IPS DF 6.9 (cell line): Measurements from ENCODE around the gene PRR5.

Experiments
- DNase-seq: peaks from one replicate; pipeline ENCODE4 v3.0.0-alpha.2; 2013; ENCODE audit warnings: low read depth, low spot score
- H3K27ac ChIP-seq: one replicate; pipeline ENCODE4 v1.5.1; 2013; ENCODE audit warnings: low read length, control low read depth
- H3K27me3 ChIP-seq: 2 replicates; pipeline ENCODE4 v1.6.1; 2013; ENCODE audit warnings: mild to moderate bottlenecking, low read length; ENCODE audit not compliant: control insufficient read depth, insufficient read depth
- H3K36me3 ChIP-seq: 2 replicates; pipeline ENCODE4 v1.6.1; 2013; ENCODE audit warnings: low read length; ENCODE audit not compliant: control insufficient read depth, insufficient read depth
- H3K4me1 ChIP-seq: 2 replicates; pipeline ENCODE4 v1.6.1; 2013; ENCODE audit warnings: low read length; ENCODE audit not compliant: control insufficient read depth, insufficient read depth
- H3K4me3 ChIP-seq: 2 replicates; pipeline ENCODE4 v1.5.1; 2013; ENCODE audit warnings: mild to moderate bottlenecking, low read length
- H3K9me3 ChIP-seq: 2 replicates; pipeline ENCODE4 v1.6.1; 2013; ENCODE audit warnings: low read length, inconsistent platforms; ENCODE audit not compliant: control insufficient read depth, insufficient read depth
- WGBS: extraction: QIAGEN DNeasy Blood & Tissue Kit; methylation state at CpG from one replicate; pipeline ENCODE4 v1.1.7; 2013; ENCODE audit warnings: mixed read lengths, missing lambda C conversion rate; ENCODE audit not compliant: insufficient read length, insufficient coverage; 5-methylcytosine and 5-hydroxymethylcytosine counted together

Gene PRR5

GRCh38 chr22:44693145-44693544 lies 8.9 kb upstream of the PRR5 start:
- Histone ChIP-seq H3K4me3 (no peak overlapping the region), H3K27me3 (no peaks in the 10 kb centered on the region), H3K27ac (no peak overlapping the region), H3K4me1 (no peaks in the 10 kb centered on the region), H3K36me3 (no peaks in the 10 kb centered on the region), H3K9me3 (no peaks in the 10 kb centered on the region)
- no peak for DNase-seq
- WGBS = no CpG with 5 or more reads among the region's 4 CpGs

GRCh38 chr22:44693756-44694155 lies 8.2 kb upstream of the PRR5 start:
- Histone ChIP-seq H3K4me1 (no peaks in the 10 kb centered on the region), H3K36me3 (no peaks in the 10 kb centered on the region), H3K27me3 (no peaks in the 10 kb centered on the region), H3K4me3 (no peak overlapping the region), H3K27ac (no peak overlapping the region), H3K9me3 (no peaks in the 10 kb centered on the region)
- WGBS = no CpG with 5 or more reads among the region's 9 CpGs
- no peak for DNase-seq

GRCh38 chr22:44697423-44698141 lies 4.4 kb upstream of the PRR5 start:
- Histone ChIP-seq H3K9me3 (no peaks in the 10 kb centered on the region), H3K4me1 (peaks cover 2% of the 10 kb centered on the region), H3K36me3 (no peaks in the 10 kb centered on the region; the same call in 1 of the 2 replicates), H3K27me3 (peaks cover 6% of the 10 kb centered on the region; the same call in 1 of the 2 replicates), H3K4me3 (no peak overlapping the region), H3K27ac (no peak overlapping the region)
- no CpG with 5 or more reads among the region's 22 CpGs for WGBS
- no peak for DNase-seq

- no CpG with 5 or more reads among the region's 23 CpGs for WGBS
- no peak overlapping the region for H3K27ac ChIP-seq
- no peaks in the 10 kb centered on the region for H3K9me3 ChIP-seq
- H3K4me1 ChIP-seq = peaks cover 4% of the 10 kb centered on the region
- DNase-seq = no peak
- H3K27me3 ChIP-seq = peaks cover 12% of the 10 kb centered on the region; the same call in 1 of the 2 replicates
- H3K36me3 ChIP-seq = no peaks in the 10 kb centered on the region; the same call in 1 of the 2 replicates
- H3K4me3 ChIP-seq = no peak overlapping the region
Measured at GRCh38 chr22:44698531-44699421, 3.2 kb upstream of the PRR5 start.

GRCh38 chr22:44700456-44700855 lies 1.5 kb upstream of the PRR5 start:
- no peaks in the 10 kb centered on the region; the same call in 1 of the 2 replicates for H3K36me3 ChIP-seq
- H3K9me3 ChIP-seq = no peaks in the 10 kb centered on the region
- H3K4me3 ChIP-seq = no peak overlapping the region
- H3K27me3 ChIP-seq = peaks cover 14% of the 10 kb centered on the region; the same call in 1 of the 2 replicates
- no peak for DNase-seq
- H3K27ac ChIP-seq = no peak overlapping the region
- no CpG with 5 or more reads among the region's 6 CpGs for WGBS
- peaks cover 4% of the 10 kb centered on the region for H3K4me1 ChIP-seq

- Histone ChIP-seq H3K4me3 (peak overlapping the region; percentile 35; the same call in 1 of the 2 replicates), H3K9me3 (no peaks in the 10 kb centered on the region), H3K27me3 (peaks cover 14% of the 10 kb centered on the region; the same call in 1 of the 2 replicates), H3K27ac (no peak overlapping the region), H3K4me1 (peaks cover 4% of the 10 kb centered on the region), H3K36me3 (no peaks in the 10 kb centered on the region; the same call in 1 of the 2 replicates)
- WGBS = no CpG with 5 or more reads among the region's 5 CpGs
- DNase-seq = no peak
Measured at GRCh38 chr22:44701187-44701790, 715 bp upstream of the PRR5 start.

- Histone ChIP-seq H3K27ac (no peak overlapping the region), H3K36me3 (no peaks in the 10 kb centered on the region; the same call in 1 of the 2 replicates), H3K27me3 (peaks cover 14% of the 10 kb centered on the region; the same call in 1 of the 2 replicates), H3K4me1 (peaks cover 4% of the 10 kb centered on the region), H3K4me3 (peak overlapping the region; percentile 71), H3K9me3 (no peaks in the 10 kb centered on the region)
- DNase-seq = no peak
- WGBS = no CpG with 5 or more reads among the region's 60 CpGs
Measured at GRCh38 chr22:44702479-44703198, 635 bp downstream of the PRR5 start.

GRCh38 chr22:44703255-44703870 lies 1.4 kb downstream of the PRR5 start:
- H3K36me3 ChIP-seq = no peaks in the 10 kb centered on the region; the same call in 1 of the 2 replicates
- H3K4me3 ChIP-seq = no peak overlapping the region; the same call in 1 of the 2 replicates
- peaks cover 14% of the 10 kb centered on the region; the same call in 1 of the 2 replicates for H3K27me3 ChIP-seq
- peaks cover 4% of the 10 kb centered on the region for H3K4me1 ChIP-seq
- DNase-seq = no peak
- no peaks in the 10 kb centered on the region for H3K9me3 ChIP-seq
- no CpG with 5 or more reads among the region's 23 CpGs for WGBS
- no peak overlapping the region for H3K27ac ChIP-seq

- no peaks in the 10 kb centered on the region for H3K9me3 ChIP-seq
- no peaks in the 10 kb centered on the region; the same call in 1 of the 2 replicates for H3K36me3 ChIP-seq
- no CpG with 5 or more reads among the region's 16 CpGs for WGBS
- peaks cover 14% of the 10 kb centered on the region; the same call in 1 of the 2 replicates for H3K27me3 ChIP-seq
- H3K4me1 ChIP-seq = peaks cover 1% of the 10 kb centered on the region; the same call in 1 of the 2 replicates
- no peak overlapping the region for H3K27ac ChIP-seq
- DNase-seq = no peak
- H3K4me3 ChIP-seq = no peak overlapping the region
Measured at GRCh38 chr22:44704159-44705021, 2.4 kb downstream of the PRR5 start.
